Esophagus mucosa (tissue), 1 donor: ENCODE measurements around the gene TTC1. TPM values are rescaled to one million over a fixed set of nuclear protein-coding genes. Genes with fewer than 3 reads are reported as not detected.
A peak's percentile ranks its signal among the peaks of the same experiment; 100 is the strongest.

ENCODE experiments used
- ATAC-seq: fragments of 200-7000 bp; cut with Tn5 transposase; one replicate; pipeline ENCODE4 v1.9.1; 2020
- total RNA-seq: library from RNA; stranded (reverse); gene quantifications from one replicate; pipeline ENCODE4 v1.2.4, GENCODE V29; 2023
- donor health status: DM: yes; HTN: yes; CAD: no.

Gene TTC1
- total RNA-seq, 1 donor from 2014 or later, result 37.0 TPM

- no peak for ATAC-seq
These were observed 79.9 kb downstream of the TTC1 start for GRCh38 chr5:160088805-160089204.

DNA sequence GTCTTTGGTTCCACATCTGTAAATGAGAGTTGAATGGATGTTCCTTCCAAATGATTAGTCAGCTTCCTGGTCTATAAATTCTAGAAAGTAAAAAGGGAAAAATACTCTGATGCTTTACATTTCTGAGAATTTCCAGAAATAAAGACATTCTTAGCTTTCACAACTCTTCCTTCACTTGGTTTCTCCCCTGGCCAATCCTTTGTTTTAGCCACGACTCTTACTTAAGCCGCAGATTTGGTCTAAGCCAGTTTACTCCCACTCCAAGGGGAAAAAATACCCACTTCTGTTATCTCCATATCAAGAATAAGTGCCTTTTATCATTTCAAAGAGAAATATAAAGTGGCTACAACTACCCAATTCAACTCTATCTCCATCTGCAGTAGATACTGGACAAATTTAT, 80.6 kb downstream of the TTC1 start:
- ATAC-seq, result no peak

DNA sequence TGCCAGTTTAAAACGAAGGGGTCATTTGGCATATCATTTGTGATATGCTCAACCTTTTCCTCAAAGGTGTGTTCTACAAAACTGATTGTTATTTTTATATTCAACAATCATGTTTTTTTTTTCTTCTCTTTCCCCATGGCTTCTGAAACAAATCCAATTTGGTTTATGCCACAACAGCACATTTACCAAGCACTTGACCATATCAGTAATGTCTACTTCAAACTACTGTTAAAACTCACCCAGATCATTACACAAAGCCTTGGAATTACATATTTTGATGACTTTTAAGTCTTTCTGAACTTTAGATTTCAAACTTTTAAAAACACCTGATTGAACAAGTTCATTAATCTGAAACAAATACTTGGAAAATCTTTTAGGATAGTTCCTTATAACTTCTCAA, 81.1 kb downstream of the TTC1 start:
- no peak for ATAC-seq

- ATAC-seq, result no peak
These were observed 83.6 kb downstream of the TTC1 start for GRCh38 chr5:160092514-160092913.

DNA sequence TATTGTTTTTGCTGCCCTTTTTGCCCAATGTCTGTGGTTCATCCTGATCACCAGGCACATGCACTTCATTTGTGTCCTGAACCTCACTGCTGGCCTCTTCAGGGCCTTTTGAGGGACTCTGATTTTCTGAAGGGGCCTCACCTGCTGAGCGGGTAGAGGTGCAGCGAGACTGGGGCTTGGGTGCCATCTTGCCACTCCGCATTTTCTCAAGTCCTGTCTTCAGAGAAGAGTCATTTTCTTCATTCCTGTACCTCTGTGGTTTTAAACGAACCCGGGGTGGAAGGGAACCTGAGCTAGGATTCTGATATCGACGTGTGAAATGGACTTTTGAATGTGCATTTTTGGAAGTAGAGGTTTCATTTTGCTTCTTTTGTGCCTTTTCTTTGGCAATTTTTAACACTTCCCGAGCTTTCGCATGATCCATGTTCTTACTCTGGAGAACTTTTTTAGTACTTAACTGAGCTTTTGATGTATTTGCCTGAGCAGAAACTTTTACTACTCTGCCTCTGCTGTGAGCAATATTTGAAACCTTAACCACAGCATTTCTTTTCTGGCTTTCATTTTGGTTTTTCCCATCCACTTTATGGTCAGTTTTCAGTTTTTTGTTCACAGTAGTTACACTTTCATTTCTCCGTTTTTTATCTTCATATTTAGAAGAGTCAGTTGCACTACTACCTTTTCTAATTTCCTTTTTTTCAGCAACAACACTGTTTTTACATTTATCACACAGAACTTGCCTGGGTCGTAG, 84.2 kb downstream of the TTC1 start:
- no peak for ATAC-seq

DNA sequence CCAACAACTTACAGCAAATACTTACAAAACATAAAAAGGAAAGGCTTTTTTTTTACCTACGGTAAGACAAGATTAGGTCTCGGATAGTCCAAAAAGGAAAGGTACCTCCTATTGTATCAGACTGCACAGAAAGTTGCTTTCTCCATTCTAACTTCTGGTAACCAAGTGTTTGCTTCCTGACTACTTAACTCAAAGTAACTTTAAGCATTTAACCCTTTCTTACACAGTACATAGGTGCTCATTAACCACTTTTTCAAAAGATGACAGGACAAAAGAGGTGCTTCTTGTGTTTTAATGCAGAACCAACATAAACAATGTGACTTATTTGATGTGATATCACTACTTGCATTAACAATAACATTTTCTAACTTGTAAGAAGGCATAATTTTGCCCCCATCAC, 87.2 kb downstream of the TTC1 start:
- no peak for ATAC-seq

DNA sequence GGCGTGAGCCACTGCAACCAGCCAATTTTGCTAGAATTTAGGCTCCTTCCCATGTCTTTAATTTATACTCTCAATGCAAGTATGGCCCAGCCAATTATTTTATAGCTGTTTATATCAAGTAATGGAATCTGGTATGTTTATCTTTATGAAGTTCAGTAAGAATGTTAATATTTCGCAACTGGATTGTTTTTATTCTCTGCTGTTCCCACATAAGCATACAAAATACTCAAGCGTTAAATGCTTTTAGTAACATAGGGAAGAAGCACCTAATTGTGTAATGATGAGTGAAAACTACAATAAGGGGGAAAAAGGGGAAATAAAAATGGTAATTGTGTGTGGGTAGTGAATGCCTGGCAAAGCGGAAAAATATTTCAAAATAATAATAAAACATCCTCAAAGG, 89.1 kb downstream of the TTC1 start:
- ATAC-seq, result no peak

DNA sequence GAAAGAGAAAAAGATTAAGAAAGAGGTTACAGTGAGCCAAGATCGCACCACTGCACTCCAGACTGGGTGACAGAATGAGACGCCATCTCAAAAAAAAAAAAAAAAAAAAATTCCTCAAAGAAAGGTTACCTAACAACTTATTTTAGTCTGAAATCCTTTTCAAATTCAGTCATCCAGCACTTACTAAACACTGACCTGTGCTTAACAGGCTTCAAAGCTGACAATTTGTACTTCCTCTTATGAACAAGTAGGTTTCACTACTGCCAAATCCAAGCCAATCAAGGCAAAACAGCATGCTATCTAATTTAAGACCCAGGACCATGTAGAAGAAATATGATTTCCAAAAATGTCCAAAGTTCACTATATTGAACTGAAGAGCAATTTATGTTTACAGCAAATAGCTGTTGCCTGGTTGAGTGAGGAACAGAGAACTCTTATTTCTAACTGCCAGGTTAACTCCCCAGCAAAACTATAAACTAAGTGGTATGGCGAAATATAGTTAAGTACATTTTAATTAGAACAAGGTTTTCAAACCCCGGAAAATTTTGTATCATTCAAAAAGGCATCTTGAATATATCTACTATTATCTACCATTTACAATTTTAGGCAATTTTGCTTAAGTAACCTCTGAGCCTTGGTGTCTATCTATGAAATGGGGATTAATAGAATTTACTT, 96.9 kb downstream of the TTC1 start:
- peak; percentile 71 for ATAC-seq

- ATAC-seq, result no peak
These were observed 99.2 kb downstream of the TTC1 start for GRCh38 chr5:160108124-160108523.

Other genes with a start within 250 kb of the TTC1 start
- gene ADRA1B, start 92.7 kb upstream of the TTC1 start, total RNA-seq, result not detected
- gene PWWP2A, start 110.3 kb downstream of the TTC1 start, total RNA-seq, result 9.6 TPM
- gene FABP6, start 220.4 kb downstream of the TTC1 start, total RNA-seq, result 3.1 TPM